Activated naive CD8-positive, alpha-beta T cell treated with anti-CD3 and anti-CD28 coated beads, Interleukin-2, amount 10 ng/mL, durations not matched to agents 7 days and 5 days (primary cell): ENCODE measurements around the gene NCDN. TPM values are rescaled to one million over a fixed set of nuclear protein-coding genes. Genes with fewer than 3 reads are reported as not detected.

Experiments used
- total RNA-seq, 2 experiments: library from RNA; stranded (reverse); gene quantifications; one replicate each; pipeline ENCODE4 v1.2.3, GENCODE V29; 2021

Gene NCDN
- total RNA-seq, 2 experiments from 2014 or later: 21.5 to 23.2 TPM

Other genes starting within 250 kb of the NCDN start
- 10 to 100 TPM; 49.8 to 51.8 TPM for gene KIAA0319L, start 396 bp upstream of the NCDN start, total RNA-seq
- gene TFAP2E, start 15.5 kb downstream of the NCDN start, total RNA-seq: 1 to 10 TPM; 1.2 to 1.8 TPM
- 10 to 100 TPM; 55.1 to 58.0 TPM for gene PSMB2, start 83.7 kb downstream of the NCDN start, total RNA-seq
- gene C1orf216, start 161.1 kb downstream of the NCDN start, total RNA-seq: 10 to 100 TPM; 12.3 to 13.7 TPM
- 10 to 100 TPM; 49.6 to 49.7 TPM for gene CLSPN, start 212.2 kb downstream of the NCDN start, total RNA-seq